Caco-2 (cell line): ENCODE data around the gene NEDD8. TPM values are rescaled to one million over a fixed set of nuclear protein-coding genes. Genes with fewer than 3 reads are reported as not detected.

Experiments used
- BruUV-seq: library from RNA; stranded (reverse); fragments of 400-500 nt; replicated peaks from 2 replicates; lab custom pipeline; 2021; lab: Mats Ljungman, UMichigan
- CTCF ChIA-PET: fragments of 300-600 bp; sonication (Branson Sonifier 250); formaldehyde crosslinking; loops from one replicate; lab custom pipeline; 2022; ENCODE audit warnings: antibody characterized with exemption; lab: Charles Lee
- POLR2A ChIA-PET: fragments of 300-600 bp; sonication (Branson Sonifier 250); formaldehyde crosslinking; loops from one replicate; lab custom pipeline; 2022; ENCODE audit warnings: antibody characterized with exemption; lab: Charles Lee
- DNase-seq, 2 experiments: peaks; one replicate each; pipeline versions ENCODE4 v3.0.0 to v3.0.0-alpha.2; 2020 to 2022
- H3K27me3 ChIP-seq: replicated peaks from 2 replicates; pipeline ENCODE4 v1.6.0; 2011; ENCODE audit warnings: low read length; ENCODE audit not compliant: control insufficient read depth, insufficient read depth
- H3K36me3 ChIP-seq: 2 replicates; pipeline ENCODE4 v1.5.1; 2011; ENCODE audit warnings: low read length; ENCODE audit not compliant: control insufficient read depth, insufficient read depth
- H3K4me1 ChIP-seq: fragments of 250-450 bp; sonication (Bioruptor Pico); 2 replicates; pipeline ENCODE4 v1.5.1; 2020; ENCODE audit warnings: mild to moderate bottlenecking
- H3K4me3 ChIP-seq: 2 replicates; pipeline ENCODE4 v1.5.1; 2011; ENCODE audit warnings: low read depth, mild to moderate bottlenecking, control low read depth, low read length
- H3K9me3 ChIP-seq: fragments of 250-450 bp; sonication (Bioruptor Pico); 2 replicates; pipeline ENCODE4 v1.5.1; 2020; ENCODE audit warnings: mild to moderate bottlenecking, moderate library complexity
- H3K27ac Mint-ChIP-seq: one replicate; pipeline ENCODE4 v1.8.0; 2022; ENCODE audit warnings: mixed read lengths; ENCODE audit not compliant: unreplicated experiment
- H3K27me3 Mint-ChIP-seq: one replicate; pipeline ENCODE4 v1.8.0; 2022; ENCODE audit warnings: mixed read lengths; ENCODE audit not compliant: insufficient read depth, unreplicated experiment
- H3K36me3 Mint-ChIP-seq: one replicate; pipeline ENCODE4 v1.8.0; 2022; ENCODE audit warnings: mild to moderate bottlenecking, mixed read lengths; ENCODE audit not compliant: insufficient read depth, unreplicated experiment
- H3K4me1 Mint-ChIP-seq: one replicate; pipeline ENCODE4 v1.8.0; 2022; ENCODE audit warnings: low read depth, mixed read lengths; ENCODE audit not compliant: unreplicated experiment
- H3K4me3 Mint-ChIP-seq: one replicate; pipeline ENCODE4 v1.8.0; 2022; ENCODE audit warnings: mild to moderate bottlenecking, moderate library complexity, mixed read lengths; ENCODE audit not compliant: unreplicated experiment
- H3K9me3 Mint-ChIP-seq: one replicate; pipeline ENCODE4 v1.8.0; 2022; ENCODE audit warnings: mixed read lengths; ENCODE audit not compliant: unreplicated experiment
- CTCF ChIP-seq, 2 experiments: fragments of 200-600 bp in 1 of 2; IDR thresholded peaks; 1 replicate in 1 of 2; 2 replicates in 1 of 2; pipeline versions ENCODE4 v1.5.1 to v1.8.0; 2011 to 2022; ENCODE audit warnings: antibody characterized with exemption in 1 of 2, control low read depth in 1 of 2, inconsistent platforms in 1 of 2, low read depth in 1 of 2, low read length in 1 of 2, mild to moderate bottlenecking in 1 of 2, moderate library complexity in 1 of 2; ENCODE audit not compliant: insufficient read depth in 1 of 2, severe bottlenecking in 1 of 2, unreplicated experiment in 1 of 2
- intact Hi-C: fragments of 100-400 bp; cut with micrococcal nuclease; formaldehyde crosslinking; loops from one replicate; pipeline ENCODE4 v1.10.0; 2022; ENCODE audit not compliant: unreplicated experiment
- total RNA-seq: library from RNA; stranded (reverse); gene quantifications from 2 replicates; pipeline ENCODE4 v1.2.3, GENCODE V29; 2022

The NEDD8 gene
- total RNA-seq, 1 experiment from 2014 or later = 210 TPM

GRCh38 chr14:24250354-24250753, 18.2 kb upstream of the NEDD8 start:
- H3K36me3 ChIP-seq = no peaks in the 10 kb centered on the region; the same call in 1 of the 2 replicates
- no peak for TF ChIP-seq CTCF (IDR thresholded peaks at IDR 0.05; ENCODE audit: insufficient read depth in 1 of 2, low read depth in 1 of 2, low read length in 1 of 2, severe bottlenecking in 1 of 2, unreplicated experiment in 1 of 2)
- CTCF ChIA-PET = interaction anchor here (2.5 to 2.9 kb wide), 2 partner anchors 8 to 47 kb away, joined by 16 read pairs; partner anchors contain the start of gene TINF2
- intact Hi-C loops = no loop called here
- Mint-ChIP-seq H3K9me3 (no peaks in the 10 kb centered on the region), H3K27me3 (no peaks in the 10 kb centered on the region), H3K4me3 (no peak overlapping the region), H3K27ac (no peak overlapping the region), H3K36me3 (no peaks in the 10 kb centered on the region), H3K4me1 (no peaks in the 10 kb centered on the region)
- no TSS peak for BruUV-seq
- peaks cover 13% of the 10 kb centered on the region for H3K4me1 ChIP-seq
- POLR2A ChIA-PET = interaction anchor here (1.2 kb wide), 1 partner anchor 21 kb away, joined by 3 read pairs; the partner anchor contains the start of gene RABGGTA
- H3K27me3 ChIP-seq = no peaks in the 10 kb centered on the region
- H3K9me3 ChIP-seq = no peaks in the 10 kb centered on the region
- no peak for DNase-seq
- H3K4me3 ChIP-seq = no peak overlapping the region

- intact Hi-C loops = no loop called here
- no peaks in the 10 kb centered on the region for H3K27me3 Mint-ChIP-seq
- no peak for TF ChIP-seq CTCF (IDR thresholded peaks at IDR 0.05; ENCODE audit: insufficient read depth in 1 of 2, low read depth in 1 of 2, low read length in 1 of 2, severe bottlenecking in 1 of 2, unreplicated experiment in 1 of 2)
- ChIA-PET CTCF (interaction anchor here (1.2 to 1.3 kb wide), 2 partner anchors 48 to 58 kb away, joined by 3 to 4 read pairs; partner anchors contain the start of gene CIDEB), POLR2A (no interaction called here)
- H3K36me3 ChIP-seq = no peaks in the 10 kb centered on the region; the same call in 1 of the 2 replicates
- H3K4me3 ChIP-seq = no peak overlapping the region
- no peak overlapping the region for H3K4me3 Mint-ChIP-seq
- H3K9me3 Mint-ChIP-seq = no peaks in the 10 kb centered on the region
- H3K4me1 ChIP-seq = peaks cover 13% of the 10 kb centered on the region
- H3K4me1 Mint-ChIP-seq = no peaks in the 10 kb centered on the region
- no TSS peak for BruUV-seq
- DNase-seq = no peak
- H3K27ac Mint-ChIP-seq = no peak overlapping the region
- H3K27me3 ChIP-seq = no peaks in the 10 kb centered on the region
- no peaks in the 10 kb centered on the region for H3K36me3 Mint-ChIP-seq
- no peaks in the 10 kb centered on the region for H3K9me3 ChIP-seq
Measured at GRCh38 chr14:24249230-24250021, 17.3 kb upstream of the NEDD8 start.

- no peaks in the 10 kb centered on the region for H3K4me1 Mint-ChIP-seq
- no peak for DNase-seq
- H3K27ac Mint-ChIP-seq = no peak overlapping the region
- H3K27me3 Mint-ChIP-seq = no peaks in the 10 kb centered on the region
- intact Hi-C loops = no loop called here
- POLR2A ChIA-PET = no interaction called here
- H3K36me3 Mint-ChIP-seq = peaks cover 8% of the 10 kb centered on the region
- CTCF ChIA-PET = interaction anchor here (1.4 to 1.6 kb wide), 2 partner anchors 24 to 61 kb away, joined by 4 to 5 read pairs; partner anchors contain the start of gene RABGGTA
- H3K4me3 Mint-ChIP-seq = no peak overlapping the region
- BruUV-seq = no TSS peak
- no peaks in the 10 kb centered on the region for H3K9me3 Mint-ChIP-seq
- Histone ChIP-seq H3K27me3 (no peaks in the 10 kb centered on the region), H3K36me3 (no peaks in the 10 kb centered on the region), H3K4me3 (no peak overlapping the region), H3K4me1 (peaks cover 6% of the 10 kb centered on the region), H3K9me3 (no peaks in the 10 kb centered on the region)
- TF ChIP-seq CTCF (IDR thresholded peaks at IDR 0.05; ENCODE audit: insufficient read depth in 1 of 2, low read depth in 1 of 2, low read length in 1 of 2, severe bottlenecking in 1 of 2, unreplicated experiment in 1 of 2) = no peak
Measured at GRCh38 chr14:24247422-24247821, 15.3 kb upstream of the NEDD8 start.
